Activated naive CD4-positive, alpha-beta T cell treated with anti-CD3 and anti-CD28 coated beads, Interleukin-2, amount 50 U/mL, for 24 hours (primary cell): Measurements from ENCODE around the gene QKI.
A peak's percentile ranks its signal among the peaks of the same experiment; 100 is the strongest.
"Not testable (repeated sequence)": the region's sequence is repeated elsewhere in the genome, so short reads cannot be mapped to it uniquely, and the experiment has no call there.

ENCODE experiments used
- H3K27ac Mint-ChIP-seq: one replicate; pipeline ENCODE4 v1.8.0; 2021; ENCODE audit warnings: mild to moderate bottlenecking, mixed read lengths
- H3K27me3 Mint-ChIP-seq: one replicate; pipeline ENCODE4 v1.8.0; 2021; ENCODE audit warnings: mixed read lengths
- H3K36me3 Mint-ChIP-seq: one replicate; pipeline ENCODE4 v1.8.0; 2021; ENCODE audit warnings: mixed read lengths
- H3K4me1 Mint-ChIP-seq: one replicate; pipeline ENCODE4 v1.8.0; 2021; ENCODE audit warnings: mixed read lengths
- H3K4me3 Mint-ChIP-seq: one replicate; pipeline ENCODE4 v1.8.0; 2021; ENCODE audit warnings: mild to moderate bottlenecking, mixed read lengths
- H3K9me3 Mint-ChIP-seq: one replicate; pipeline ENCODE4 v1.8.0; 2021; ENCODE audit warnings: mixed read lengths

QKI gene

GRCh38 chr6:163571730-163572129 lies 157.2 kb downstream of the QKI start:
- H3K27me3 Mint-ChIP-seq: no peaks in the 10 kb centered on the region
- peaks cover 18% of the 10 kb centered on the region for H3K36me3 Mint-ChIP-seq
- no peaks in the 10 kb centered on the region for H3K9me3 Mint-ChIP-seq
- H3K4me1 Mint-ChIP-seq: no peaks in the 10 kb centered on the region
- no peak overlapping the region for H3K27ac Mint-ChIP-seq
- H3K4me3 Mint-ChIP-seq: no peak overlapping the region

DNA sequence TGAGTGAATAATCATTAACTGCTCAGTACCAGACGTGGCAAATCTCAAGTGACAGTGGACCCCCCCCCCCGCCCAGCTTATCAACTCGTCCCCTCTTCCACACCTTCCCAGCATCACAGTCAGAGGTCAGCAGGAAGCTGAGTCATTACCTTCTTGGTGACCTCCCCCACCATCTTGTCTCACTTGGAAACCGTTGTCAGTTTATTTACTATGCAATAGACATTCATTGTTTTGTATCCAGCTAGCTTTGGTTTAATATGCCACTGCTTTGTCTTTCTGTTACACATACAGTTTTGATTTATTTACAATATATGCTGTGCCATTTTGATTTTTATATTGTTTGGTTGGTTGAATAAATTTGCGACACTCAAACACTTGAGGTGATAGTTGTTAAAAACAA lies 158.1 kb downstream of the QKI start:
- no peaks in the 10 kb centered on the region for H3K9me3 Mint-ChIP-seq
- no peak overlapping the region for H3K4me3 Mint-ChIP-seq
- peaks cover 18% of the 10 kb centered on the region for H3K36me3 Mint-ChIP-seq
- no peak overlapping the region for H3K27ac Mint-ChIP-seq
- no peaks in the 10 kb centered on the region for H3K4me1 Mint-ChIP-seq
- H3K27me3 Mint-ChIP-seq: no peaks in the 10 kb centered on the region

GRCh38 chr6:163573503-163574179 lies 159.1 kb downstream of the QKI start:
- peaks cover 18% of the 10 kb centered on the region for H3K36me3 Mint-ChIP-seq
- H3K9me3 Mint-ChIP-seq: no peaks in the 10 kb centered on the region
- H3K4me1 Mint-ChIP-seq: no peaks in the 10 kb centered on the region
- no peaks in the 10 kb centered on the region for H3K27me3 Mint-ChIP-seq
- no peak overlapping the region for H3K4me3 Mint-ChIP-seq
- H3K27ac Mint-ChIP-seq: no peak overlapping the region

DNA sequence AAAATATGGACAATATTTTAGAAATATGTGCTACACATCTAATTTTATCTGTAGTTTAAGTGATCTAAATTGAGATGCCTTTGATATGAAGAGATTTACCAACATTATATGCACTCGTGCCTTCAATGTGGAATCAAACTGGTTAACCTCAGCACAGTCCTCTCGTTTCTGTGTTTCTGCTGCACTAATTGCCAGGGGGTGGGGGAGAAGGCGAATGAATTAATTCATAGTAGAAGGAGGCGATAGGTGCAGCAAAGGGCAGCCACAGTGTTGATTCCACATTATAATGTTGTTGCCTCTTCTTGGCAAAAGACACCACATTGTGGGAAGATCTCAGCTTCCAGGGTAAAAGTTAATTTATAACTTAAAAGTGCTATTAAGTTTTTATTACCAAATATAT lies 161.6 kb downstream of the QKI start:
- Mint-ChIP-seq H3K4me3 (no peak overlapping the region), H3K27ac (no peak overlapping the region), H3K27me3 (no peaks in the 10 kb centered on the region), H3K36me3 (peaks cover 7% of the 10 kb centered on the region), H3K9me3 (no peaks in the 10 kb centered on the region), H3K4me1 (no peaks in the 10 kb centered on the region)

- H3K9me3 Mint-ChIP-seq: no peaks in the 10 kb centered on the region
- H3K36me3 Mint-ChIP-seq: peaks cover 3% of the 10 kb centered on the region
- no peaks in the 10 kb centered on the region for H3K27me3 Mint-ChIP-seq
- no peak overlapping the region for H3K27ac Mint-ChIP-seq
- no peak overlapping the region for H3K4me3 Mint-ChIP-seq
- no peaks in the 10 kb centered on the region for H3K4me1 Mint-ChIP-seq
Observed at GRCh38 chr6:163577404-163577803, 162.9 kb downstream of the QKI start.

- Mint-ChIP-seq H3K4me1 (no peaks in the 10 kb centered on the region), H3K36me3 (no peaks in the 10 kb centered on the region), H3K4me3 (no peak overlapping the region), H3K27me3 (no peaks in the 10 kb centered on the region), H3K27ac (no peak overlapping the region), H3K9me3 (no peaks in the 10 kb centered on the region)
Observed at GRCh38 chr6:163579111-163579879, 164.8 kb downstream of the QKI start.

DNA sequence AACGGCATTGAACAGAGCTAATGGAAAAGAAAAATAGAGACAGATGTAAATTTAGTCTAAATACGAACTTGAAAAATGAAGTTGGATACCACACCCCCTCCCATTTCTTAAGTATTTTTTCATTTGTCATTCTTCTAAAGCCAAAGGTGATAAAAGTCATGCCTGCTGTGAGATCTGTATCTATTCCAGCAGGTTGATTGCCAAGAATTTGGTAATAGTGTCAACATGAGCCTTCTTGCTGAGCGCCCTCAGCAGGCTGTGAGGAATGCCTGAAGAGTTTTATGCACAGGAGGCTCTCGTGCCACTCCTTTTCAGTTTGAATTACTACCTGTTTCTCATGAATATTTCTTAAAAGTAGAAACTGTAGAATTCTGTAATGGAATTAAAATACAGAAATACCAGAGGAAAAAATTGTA lies 165.4 kb downstream of the QKI start:
- no peak overlapping the region for H3K4me3 Mint-ChIP-seq
- no peaks in the 10 kb centered on the region for H3K9me3 Mint-ChIP-seq
- no peak overlapping the region for H3K27ac Mint-ChIP-seq
- H3K36me3 Mint-ChIP-seq: no peaks in the 10 kb centered on the region
- H3K4me1 Mint-ChIP-seq: no peaks in the 10 kb centered on the region
- no peaks in the 10 kb centered on the region for H3K27me3 Mint-ChIP-seq

GRCh38 chr6:163580311-163581030 lies 166.0 kb downstream of the QKI start:
- Mint-ChIP-seq H3K36me3 (no peaks in the 10 kb centered on the region), H3K4me1 (no peaks in the 10 kb centered on the region)

DNA sequence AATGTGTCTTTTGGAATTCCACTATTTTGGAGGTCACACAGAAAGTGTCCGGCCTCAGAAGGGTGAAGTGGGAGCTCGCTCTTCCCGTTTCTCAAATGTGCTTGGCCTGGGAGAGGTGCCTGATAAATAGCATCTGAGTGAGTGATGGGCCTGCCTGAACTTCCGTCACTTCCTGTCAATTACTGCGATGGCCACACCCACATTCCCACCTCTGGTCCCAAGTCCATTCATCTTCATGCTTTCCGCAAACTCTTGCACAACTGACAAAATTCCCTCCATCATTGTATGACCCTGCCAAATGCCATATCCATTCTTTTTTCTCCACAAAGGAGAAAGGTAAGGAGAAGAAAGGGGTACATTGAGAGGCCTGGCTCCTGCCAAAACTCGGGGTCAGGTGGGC lies 169.0 kb downstream of the QKI start:
- no peak overlapping the region for H3K27ac Mint-ChIP-seq
- H3K9me3 Mint-ChIP-seq: no peaks in the 10 kb centered on the region
- H3K27me3 Mint-ChIP-seq: peaks cover 5% of the 10 kb centered on the region
- no peaks in the 10 kb centered on the region for H3K4me1 Mint-ChIP-seq
- H3K4me3 Mint-ChIP-seq: no peak overlapping the region
- no peaks in the 10 kb centered on the region for H3K36me3 Mint-ChIP-seq

More at GRCh38 chr6:163580311-163581030, 166.0 kb downstream of the QKI start:
- Mint-ChIP-seq H3K4me3 (no peak overlapping the region), H3K27me3 (no peaks in the 10 kb centered on the region), H3K27ac (peak overlapping the region; percentile 41), H3K9me3 (no peaks in the 10 kb centered on the region)

GRCh38 chr6:163585932-163586437 lies 171.5 kb downstream of the QKI start:
- no peak overlapping the region for H3K4me3 Mint-ChIP-seq
- H3K9me3 Mint-ChIP-seq: peaks cover 8% of the 10 kb centered on the region
- H3K4me1 Mint-ChIP-seq: no peaks in the 10 kb centered on the region
- H3K27ac Mint-ChIP-seq: no peak overlapping the region
- H3K36me3 Mint-ChIP-seq: peaks cover 1% of the 10 kb centered on the region
- H3K27me3 Mint-ChIP-seq: peaks cover 12% of the 10 kb centered on the region

- H3K4me1 Mint-ChIP-seq: no peaks in the 10 kb centered on the region
- H3K9me3 Mint-ChIP-seq: peaks cover 8% of the 10 kb centered on the region
- no peak overlapping the region for H3K27ac Mint-ChIP-seq
- H3K36me3 Mint-ChIP-seq: peaks cover 2% of the 10 kb centered on the region
- no peak overlapping the region for H3K4me3 Mint-ChIP-seq
- peaks cover 16% of the 10 kb centered on the region for H3K27me3 Mint-ChIP-seq
Observed at GRCh38 chr6:163586888-163587287, 172.4 kb downstream of the QKI start.

- no peak overlapping the region for H3K4me3 Mint-ChIP-seq
- peaks cover 20% of the 10 kb centered on the region for H3K27me3 Mint-ChIP-seq
- H3K4me1 Mint-ChIP-seq: no peaks in the 10 kb centered on the region
- no peak overlapping the region for H3K27ac Mint-ChIP-seq
- peaks cover 4% of the 10 kb centered on the region for H3K36me3 Mint-ChIP-seq
- peaks cover 22% of the 10 kb centered on the region for H3K9me3 Mint-ChIP-seq
Observed at GRCh38 chr6:163588220-163588919, 173.9 kb downstream of the QKI start.

GRCh38 chr6:163589387-163589786 lies 174.9 kb downstream of the QKI start:
- H3K36me3 Mint-ChIP-seq: peaks cover 5% of the 10 kb centered on the region

DNA sequence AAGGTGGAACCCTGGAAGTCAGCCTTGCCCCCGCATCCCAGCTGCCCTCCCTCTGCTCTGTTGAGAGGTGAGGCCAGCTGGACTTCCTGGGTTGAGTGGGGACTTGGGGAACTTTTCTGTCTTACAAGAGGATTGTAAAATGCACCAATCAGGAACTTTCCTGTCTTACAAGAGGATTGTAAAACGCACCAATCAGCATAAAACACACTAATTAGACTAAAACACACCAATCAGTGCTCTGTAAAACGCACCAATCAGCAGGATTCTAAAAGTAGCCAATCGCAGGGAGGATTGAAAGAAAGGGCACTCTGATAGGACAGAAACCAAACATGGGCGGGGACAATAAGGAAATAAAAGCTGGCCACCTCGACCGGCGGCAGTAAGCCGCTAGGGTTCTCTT lies 175.6 kb downstream of the QKI start:
- not testable (repeated sequence) for H3K27ac Mint-ChIP-seq, H3K36me3 Mint-ChIP-seq, H3K4me1 Mint-ChIP-seq, H3K4me3 Mint-ChIP-seq
- peaks cover 21% of the 10 kb centered on the region for H3K27me3 Mint-ChIP-seq
- peaks cover 23% of the 10 kb centered on the region for H3K9me3 Mint-ChIP-seq

More at GRCh38 chr6:163589387-163589786, 174.9 kb downstream of the QKI start:
- peaks cover 23% of the 10 kb centered on the region for H3K9me3 Mint-ChIP-seq
- no peaks in the 10 kb centered on the region for H3K4me1 Mint-ChIP-seq
- H3K4me3 Mint-ChIP-seq: no peak overlapping the region
- no peak overlapping the region for H3K27ac Mint-ChIP-seq
- H3K27me3 Mint-ChIP-seq: peaks cover 21% of the 10 kb centered on the region

GRCh38 chr6:163592872-163593271 lies 178.4 kb downstream of the QKI start:
- Mint-ChIP-seq H3K4me1 (no peaks in the 10 kb centered on the region), H3K27me3 (peaks cover 16% of the 10 kb centered on the region), H3K4me3 (no peak overlapping the region), H3K9me3 (peaks cover 23% of the 10 kb centered on the region), H3K36me3 (peaks cover 5% of the 10 kb centered on the region), H3K27ac (no peak overlapping the region)
